ENCODE results near the gene NOS1.
"Not testable (repeated sequence)": the region's sequence is repeated elsewhere in the genome, so short reads cannot be mapped to it uniquely, and the experiment has no call there.

The NOS1 gene

GRCh38 chr12:117190210-117190781 lies 171.1 kb downstream of the NOS1 start, which contains the start of gene FBXO21:
Gene FBXO21, minus strand, starts transcription at chr12:117190470. Its CDS starts 14 bp downstream, at chr12:117190456.
- peak within 1 kb of the TSS; percentile 75 for H3K27ac ChIP-seq (ENCODE audit: insufficient read depth, low read length, poor library complexity, severe bottlenecking)
- H3K27me3 ChIP-seq (replicated peaks; ENCODE audit: control insufficient read depth, insufficient read depth, low read length, poor library complexity, severe bottlenecking): no peaks in the 10 kb centered on the region
- no peaks in the 10 kb centered on the region for H3K9me3 ChIP-seq (ENCODE audit: control insufficient read depth, low read length)
- H3K36me3 ChIP-seq (ENCODE audit: control insufficient read depth, insufficient read depth, low read length): peaks cover under 1% of the 10 kb centered on the region
- H3K4me3 ChIP-seq (ENCODE audit: insufficient read depth, low read depth, low read length, poor library complexity, severe bottlenecking): peak within 1 kb of the TSS; percentile 72
- peaks cover 16% of the 10 kb centered on the region for H3K4me1 ChIP-seq (ENCODE audit: control insufficient read depth, insufficient read depth, low read length, poor library complexity, severe bottlenecking)
- peak; percentile 86 to 90 (median 87) for DNase-seq

GRCh38 chr12:117189725-117190209 lies 171.7 kb downstream of the NOS1 start:
- Histone ChIP-seq H3K27me3 (replicated peaks; ENCODE audit: control insufficient read depth, insufficient read depth, low read length, poor library complexity, severe bottlenecking) (no peaks in the 10 kb centered on the region), H3K36me3 (ENCODE audit: control insufficient read depth, insufficient read depth, low read length) (peaks cover 6% of the 10 kb centered on the region), H3K4me3 (ENCODE audit: insufficient read depth, low read depth, low read length, poor library complexity, severe bottlenecking) (peak overlapping the region; percentile 72), H3K9me3 (ENCODE audit: control insufficient read depth, low read length) (no peaks in the 10 kb centered on the region), H3K4me1 (ENCODE audit: control insufficient read depth, insufficient read depth, low read length, poor library complexity, severe bottlenecking) (peaks cover 16% of the 10 kb centered on the region), H3K27ac (ENCODE audit: insufficient read depth, low read length, poor library complexity, severe bottlenecking) (peak overlapping the region; percentile 75)
- DNase-seq: peak in 2 of 3 donors; percentile 5 to 10

- DNase-seq: no peak
- no peaks in the 10 kb centered on the region for H3K9me3 ChIP-seq (ENCODE audit: control insufficient read depth, low read length)
- peaks cover 9% of the 10 kb centered on the region for H3K36me3 ChIP-seq (ENCODE audit: control insufficient read depth, insufficient read depth, low read length)
- no peaks in the 10 kb centered on the region for H3K27me3 ChIP-seq (replicated peaks; ENCODE audit: control insufficient read depth, insufficient read depth, low read length, poor library complexity, severe bottlenecking)
- peaks cover 16% of the 10 kb centered on the region for H3K4me1 ChIP-seq (ENCODE audit: control insufficient read depth, insufficient read depth, low read length, poor library complexity, severe bottlenecking)
- peak overlapping the region; percentile 52 for H3K27ac ChIP-seq (ENCODE audit: insufficient read depth, low read length, poor library complexity, severe bottlenecking)
- H3K4me3 ChIP-seq (ENCODE audit: insufficient read depth, low read depth, low read length, poor library complexity, severe bottlenecking): peak overlapping the region; percentile 72
These were observed 172.3 kb downstream of the NOS1 start for GRCh38 chr12:117188961-117189724.

- Histone ChIP-seq H3K27ac (ENCODE audit: insufficient read depth, low read length, poor library complexity, severe bottlenecking) (no peak overlapping the region), H3K36me3 (ENCODE audit: control insufficient read depth, insufficient read depth, low read length) (peaks cover 14% of the 10 kb centered on the region), H3K27me3 (replicated peaks; ENCODE audit: control insufficient read depth, insufficient read depth, low read length, poor library complexity, severe bottlenecking) (no peaks in the 10 kb centered on the region), H3K4me3 (ENCODE audit: insufficient read depth, low read depth, low read length, poor library complexity, severe bottlenecking) (no peak overlapping the region), H3K9me3 (ENCODE audit: control insufficient read depth, low read length) (no peaks in the 10 kb centered on the region), H3K4me1 (ENCODE audit: control insufficient read depth, insufficient read depth, low read length, poor library complexity, severe bottlenecking) (peaks cover 16% of the 10 kb centered on the region)
- DNase-seq: no peak
These were observed 173.2 kb downstream of the NOS1 start for GRCh38 chr12:117188121-117188665.

- Histone ChIP-seq H3K4me1 (ENCODE audit: control insufficient read depth, insufficient read depth, low read length, poor library complexity, severe bottlenecking) (peaks cover 16% of the 10 kb centered on the region), H3K27me3 (replicated peaks; ENCODE audit: control insufficient read depth, insufficient read depth, low read length, poor library complexity, severe bottlenecking) (no peaks in the 10 kb centered on the region), H3K4me3 (ENCODE audit: insufficient read depth, low read depth, low read length, poor library complexity, severe bottlenecking) (no peak overlapping the region), H3K27ac (ENCODE audit: insufficient read depth, low read length, poor library complexity, severe bottlenecking) (no peak overlapping the region), H3K36me3 (ENCODE audit: control insufficient read depth, insufficient read depth, low read length) (peaks cover 18% of the 10 kb centered on the region), H3K9me3 (ENCODE audit: control insufficient read depth, low read length) (no peaks in the 10 kb centered on the region)
- no peak for DNase-seq
These were observed 174.0 kb downstream of the NOS1 start for GRCh38 chr12:117187421-117187820.

- Histone ChIP-seq H3K4me1 (ENCODE audit: control insufficient read depth, insufficient read depth, low read length, poor library complexity, severe bottlenecking) (no peaks in the 10 kb centered on the region), H3K27me3 (replicated peaks; ENCODE audit: control insufficient read depth, insufficient read depth, low read length, poor library complexity, severe bottlenecking) (no peaks in the 10 kb centered on the region), H3K27ac (ENCODE audit: insufficient read depth, low read length, poor library complexity, severe bottlenecking) (no peak overlapping the region), H3K9me3 (ENCODE audit: control insufficient read depth, low read length) (no peaks in the 10 kb centered on the region), H3K4me3 (ENCODE audit: insufficient read depth, low read depth, low read length, poor library complexity, severe bottlenecking) (no peak overlapping the region), H3K36me3 (ENCODE audit: control insufficient read depth, insufficient read depth, low read length) (peaks cover 45% of the 10 kb centered on the region)
- DNase-seq: no peak
These were observed 178.6 kb downstream of the NOS1 start for GRCh38 chr12:117182866-117183265.

GRCh38 chr12:117181468-117181843 lies 180.0 kb downstream of the NOS1 start:
- not testable (repeated sequence) for H3K27ac ChIP-seq (ENCODE audit: insufficient read depth, low read length, poor library complexity, severe bottlenecking); H3K4me1 ChIP-seq (ENCODE audit: control insufficient read depth, insufficient read depth, low read length, poor library complexity, severe bottlenecking); H3K27me3 ChIP-seq (replicated peaks; ENCODE audit: control insufficient read depth, insufficient read depth, low read length, poor library complexity, severe bottlenecking); H3K9me3 ChIP-seq (ENCODE audit: control insufficient read depth, low read length); DNase-seq; H3K4me3 ChIP-seq (ENCODE audit: insufficient read depth, low read depth, low read length, poor library complexity, severe bottlenecking)
- H3K36me3 ChIP-seq (ENCODE audit: control insufficient read depth, insufficient read depth, low read length): peaks cover 58% of the 10 kb centered on the region

GRCh38 chr12:117180758-117181467 lies 180.5 kb downstream of the NOS1 start:
- DNase-seq: no peak
- Histone ChIP-seq H3K4me3 (ENCODE audit: insufficient read depth, low read depth, low read length, poor library complexity, severe bottlenecking) (no peak overlapping the region), H3K9me3 (ENCODE audit: control insufficient read depth, low read length) (no peaks in the 10 kb centered on the region), H3K27me3 (replicated peaks; ENCODE audit: control insufficient read depth, insufficient read depth, low read length, poor library complexity, severe bottlenecking) (no peaks in the 10 kb centered on the region), H3K36me3 (ENCODE audit: control insufficient read depth, insufficient read depth, low read length) (peaks cover 64% of the 10 kb centered on the region), H3K4me1 (ENCODE audit: control insufficient read depth, insufficient read depth, low read length, poor library complexity, severe bottlenecking) (no peaks in the 10 kb centered on the region), H3K27ac (ENCODE audit: insufficient read depth, low read length, poor library complexity, severe bottlenecking) (no peak overlapping the region)

- DNase-seq: no peak
- no peaks in the 10 kb centered on the region for H3K4me1 ChIP-seq (ENCODE audit: control insufficient read depth, insufficient read depth, low read length, poor library complexity, severe bottlenecking)
- H3K4me3 ChIP-seq (ENCODE audit: insufficient read depth, low read depth, low read length, poor library complexity, severe bottlenecking): no peak overlapping the region
- peaks cover 76% of the 10 kb centered on the region for H3K36me3 ChIP-seq (ENCODE audit: control insufficient read depth, insufficient read depth, low read length)
- no peaks in the 10 kb centered on the region for H3K9me3 ChIP-seq (ENCODE audit: control insufficient read depth, low read length)
- H3K27me3 ChIP-seq (replicated peaks; ENCODE audit: control insufficient read depth, insufficient read depth, low read length, poor library complexity, severe bottlenecking): no peaks in the 10 kb centered on the region
- no peak overlapping the region for H3K27ac ChIP-seq (ENCODE audit: insufficient read depth, low read length, poor library complexity, severe bottlenecking)
These were observed 182.7 kb downstream of the NOS1 start for GRCh38 chr12:117178745-117179144.

Data from effector memory CD4-positive, alpha-beta T cell (primary cell).